Thymus (tissue), 14 donors: ENCODE measurements around the gene UQCR11. TPM values are rescaled to one million over a fixed set of nuclear protein-coding genes. Genes with fewer than 3 reads are reported as not detected.

ENCODE experiments used
- DNase-seq, 9 donors: peaks; one replicate each; pipeline ENCODE4 v3.0.0-alpha.2; 2013; ENCODE audit warnings: low spot score in 9 of 9, low read depth in 6 of 9, missing footprints in 1 of 9
- H3K27ac ChIP-seq, 2 donors: one replicate each; pipeline ENCODE4 v1.5.1; 2013; ENCODE audit warnings: control low read depth in 1 of 2, low read depth in 1 of 2, low read length in 1 of 2, mild to moderate bottlenecking in 1 of 2, moderate library complexity in 1 of 2
- H3K27me3 ChIP-seq, 2 donors: one replicate each; pipeline ENCODE4 v1.5.1; 2013; ENCODE audit warnings: low read length in 1 of 2; ENCODE audit not compliant: control insufficient read depth in 2 of 2, insufficient read depth in 1 of 2
- H3K36me3 ChIP-seq, 2 donors: one replicate each; pipeline ENCODE4 v1.5.1; 2013; ENCODE audit warnings: low read length in 1 of 2, mild to moderate bottlenecking in 1 of 2, moderate library complexity in 1 of 2; ENCODE audit not compliant: control insufficient read depth in 2 of 2, insufficient read depth in 2 of 2
- H3K4me1 ChIP-seq, 2 donors: one replicate each; pipeline ENCODE4 v1.5.1; 2013; ENCODE audit warnings: low read length in 2 of 2; ENCODE audit not compliant: control insufficient read depth in 2 of 2, insufficient read depth in 2 of 2
- H3K4me3 ChIP-seq, 2 donors: one replicate each; pipeline ENCODE4 v1.5.1; 2013; ENCODE audit warnings: low read length in 2 of 2, control low read depth in 1 of 2, mild to moderate bottlenecking in 1 of 2
- H3K9me3 ChIP-seq, 2 donors: one replicate each; pipeline ENCODE4 v1.5.1; 2013; ENCODE audit warnings: low read length in 1 of 2, mild to moderate bottlenecking in 1 of 2; ENCODE audit not compliant: control insufficient read depth in 2 of 2, insufficient read depth in 1 of 2
- WGBS: extraction: QIAGEN DNeasy Blood & Tissue Kit; methylation state at CpG from one replicate; pipeline ENCODE4 v1.1.7; 2013; 5-methylcytosine and 5-hydroxymethylcytosine counted together
- long read RNA-seq, 10 donors: transcript quantifications; one replicate each; lab custom pipeline, GENCODE V29; 2026
- polyA plus RNA-seq: library from polyadenylated mRNA; stranded (reverse); fragments of 200-250 nt; gene quantifications from one replicate; pipeline ENCODE4 v1.2.3, GENCODE V29; 2013
- total RNA-seq: library from RNA; stranded (reverse); fragments of 120-200 nt; gene quantifications from one replicate; pipeline ENCODE4 v1.2.4, GENCODE V29; 2013
- donor health status: healthy.

The UQCR11 gene
- 167 TPM for total RNA-seq
- polyA plus RNA-seq: 108 TPM
- long read RNA-seq, donor 1, transcript UQCR11-203 (3 exons, 1,324 nt): major isoform, 24 of 31 reads
- long read RNA-seq, donor 1, partial matches to known transcripts: 7 of 31 reads
- long read RNA-seq, donor 1, other reads (novel, unspliced or antisense): 0 of 31 reads
- long read RNA-seq, donor 2, transcript UQCR11-203 (3 exons, 1,324 nt): major isoform, 310 of 334 reads
- long read RNA-seq, donor 2, partial matches to known transcripts: 23 of 334 reads
- long read RNA-seq, donor 2, other reads (novel, unspliced or antisense): 0 of 334 reads
- long read RNA-seq, donor 3, transcript UQCR11-201 (2 exons, 753 nt): minor isoform, 5 of 512 reads
- long read RNA-seq, donor 3, transcript UQCR11-203 (3 exons, 1,324 nt): major isoform, 402 of 512 reads
- long read RNA-seq, donor 3, partial matches to known transcripts: 104 of 512 reads
- long read RNA-seq, donor 3, other reads (novel, unspliced or antisense): 0 of 512 reads
- long read RNA-seq, donor 4, transcript UQCR11-203 (3 exons, 1,324 nt): major isoform, 111 of 151 reads
- long read RNA-seq, donor 4, partial matches to known transcripts: 37 of 151 reads
- long read RNA-seq, donor 4, other reads (novel, unspliced or antisense): 0 of 151 reads
- long read RNA-seq, donor 5, transcript UQCR11-201 (2 exons, 753 nt): minor isoform, 5 of 526 reads
- long read RNA-seq, donor 5, transcript UQCR11-203 (3 exons, 1,324 nt): major isoform, 414 of 526 reads
- long read RNA-seq, donor 5, partial matches to known transcripts: 105 of 526 reads
- long read RNA-seq, donor 5, other reads (novel, unspliced or antisense): 0 of 526 reads
- long read RNA-seq, donor 6, transcript UQCR11-203 (3 exons, 1,324 nt): major isoform, 123 of 140 reads
- long read RNA-seq, donor 6, partial matches to known transcripts: 16 of 140 reads
- long read RNA-seq, donor 6, other reads (novel, unspliced or antisense): 0 of 140 reads
- long read RNA-seq, donor 7, transcript UQCR11-203 (3 exons, 1,324 nt): major isoform, 183 of 233 reads
- long read RNA-seq, donor 7, partial matches to known transcripts: 47 of 233 reads
- long read RNA-seq, donor 7, other reads (novel, unspliced or antisense): 0 of 233 reads
- long read RNA-seq, donor 8, transcript UQCR11-203 (3 exons, 1,324 nt): major isoform, 59 of 79 reads
- long read RNA-seq, donor 8, partial matches to known transcripts: 20 of 79 reads
- long read RNA-seq, donor 8, other reads (novel, unspliced or antisense): 0 of 79 reads
- long read RNA-seq, donor 9, transcript UQCR11-203 (3 exons, 1,324 nt): major isoform, 120 of 146 reads
- long read RNA-seq, donor 9, partial matches to known transcripts: 23 of 146 reads
- long read RNA-seq, donor 9, other reads (novel, unspliced or antisense): 0 of 146 reads
- long read RNA-seq, donor 10, transcript UQCR11-203 (3 exons, 1,324 nt): major isoform, 156 of 195 reads
- long read RNA-seq, donor 10, partial matches to known transcripts: 37 of 195 reads
- long read RNA-seq, donor 10, other reads (novel, unspliced or antisense): 0 of 195 reads

DNA sequence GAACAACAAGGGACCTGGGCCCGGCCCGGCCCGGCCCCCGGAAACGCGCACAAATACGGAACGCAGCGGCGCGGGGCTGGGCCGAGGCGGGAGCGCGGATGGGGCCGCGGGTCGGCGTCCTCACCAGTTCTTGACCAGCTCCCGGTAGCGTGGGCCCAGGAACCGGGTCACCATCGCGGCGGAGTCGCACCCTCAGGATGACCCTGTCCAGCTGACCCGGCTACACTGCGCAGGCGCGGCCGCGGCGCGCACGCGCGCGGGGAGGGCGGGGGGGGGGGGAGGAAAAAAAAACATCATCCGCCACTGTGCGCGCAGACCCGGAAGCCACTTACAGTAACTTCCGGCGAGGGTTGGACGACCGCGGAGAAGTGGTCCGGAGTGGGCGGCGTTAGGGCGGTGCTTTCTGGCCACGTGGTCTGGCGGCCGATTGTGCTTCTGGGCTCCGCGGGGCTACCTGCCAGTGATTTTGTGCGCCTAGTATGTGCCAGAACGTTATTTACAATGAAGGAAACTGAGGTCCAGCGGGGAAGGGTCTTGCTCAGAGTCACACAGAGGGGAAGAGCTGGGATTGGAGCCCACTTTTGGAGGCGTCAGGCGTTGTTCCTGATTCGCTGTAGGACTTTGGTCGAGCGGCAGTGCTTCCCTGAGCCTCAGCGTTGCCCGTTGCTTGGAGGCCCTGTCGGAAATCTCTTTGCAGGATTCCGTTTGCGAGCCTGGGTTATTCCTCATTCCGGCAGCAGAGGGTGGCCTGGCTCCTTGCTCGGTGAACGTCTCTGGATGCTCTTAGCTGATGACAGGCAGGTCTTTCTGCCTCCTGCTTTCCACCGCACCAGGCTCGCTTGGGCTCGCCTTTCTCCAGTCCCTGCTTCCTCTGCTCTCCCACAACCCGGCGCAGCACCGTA is at the start of gene UQCR11:
UQCR11 (minus strand) TSS at position 227 of the 902 bp plus-strand sequence; CDS start at position 174, 53 bp downstream.
- peaks cover 7 to 39% of the 10 kb centered on the region in 2 donors for H3K4me1 ChIP-seq
- peaks cover 0 to 9% of the 10 kb centered on the region in 2 donors for H3K9me3 ChIP-seq
- H3K27ac ChIP-seq: peak within 1 kb of the TSS; percentile 98 to 99
- peak within 1 kb of the TSS; percentile 97 to 100 for H3K4me3 ChIP-seq
- no peaks in the 10 kb centered on the region for H3K27me3 ChIP-seq
- under 1% methylated on average over 79 of the region's 79 CpGs for WGBS
- DNase-seq: peak; percentile 79 to 95 (median 85)
- H3K36me3 ChIP-seq: peaks cover 16 to 21% of the 10 kb centered on the region in 2 donors

DNA sequence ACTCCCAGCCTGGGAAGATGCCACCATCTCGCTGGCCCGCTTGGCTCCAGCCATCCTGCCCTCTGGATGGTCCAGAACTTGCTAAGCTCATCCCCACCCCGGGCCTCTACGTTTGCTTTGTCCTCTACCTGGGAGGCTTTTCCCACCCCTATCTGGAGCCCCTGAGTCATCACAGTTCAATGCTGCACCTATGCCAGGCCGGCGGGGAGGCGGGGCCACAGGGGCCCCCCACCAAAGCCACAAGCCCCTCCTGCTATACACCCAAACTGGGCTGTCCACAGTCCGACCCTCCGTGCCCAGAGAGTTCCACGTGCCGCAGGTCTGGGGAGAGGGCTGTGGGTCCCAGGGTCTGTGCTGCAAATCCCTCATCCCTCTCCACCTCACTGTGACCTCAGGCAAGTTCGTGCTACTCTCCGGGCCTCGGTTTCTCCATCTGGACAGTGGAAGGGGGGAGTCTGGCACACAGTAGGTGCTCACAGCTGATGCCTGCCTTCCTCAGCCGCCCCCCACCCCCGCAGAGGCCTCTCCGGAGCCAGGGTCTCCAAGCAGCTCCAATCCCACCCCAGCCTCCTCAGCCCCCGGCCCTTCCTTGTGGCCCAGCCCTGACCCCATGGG is 49.0 kb upstream of the UQCR11 start:
- Histone ChIP-seq H3K4me3 (no peak overlapping the region), H3K9me3 (no peaks in the 10 kb centered on the region), H3K27ac (no peak overlapping the region), H3K36me3 (peaks cover 5 to 11% of the 10 kb centered on the region in 2 donors), H3K4me1 (peaks cover 12 to 26% of the 10 kb centered on the region in 2 donors), H3K27me3 (peaks cover 0 to 9% of the 10 kb centered on the region in 2 donors)
- 94% methylated on average over 18 of the region's 18 CpGs for WGBS
- no peak for DNase-seq

DNA sequence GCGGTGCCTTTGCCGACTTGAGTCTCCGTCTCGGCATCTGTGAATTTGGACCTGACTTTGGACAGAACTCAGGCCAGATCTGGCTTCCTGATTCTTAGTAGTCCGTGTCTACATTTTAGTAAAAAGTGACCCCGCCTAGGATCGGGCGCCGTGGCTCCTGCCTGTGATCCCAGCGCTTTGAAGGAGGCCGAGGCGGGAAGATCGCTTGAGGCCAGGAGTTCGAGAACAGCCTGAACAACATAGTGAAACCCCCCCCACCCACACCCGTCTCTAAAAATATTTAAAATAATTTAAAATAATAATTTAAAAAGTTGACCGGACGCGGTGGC is 48.0 kb upstream of the UQCR11 start:
- Histone ChIP-seq H3K27me3 (peaks cover 0 to 7% of the 10 kb centered on the region in 2 donors), H3K4me1 (peaks cover 12 to 34% of the 10 kb centered on the region in 2 donors), H3K4me3 (peak overlapping the region; percentile 70 to 98), H3K36me3 (peaks cover 15 to 21% of the 10 kb centered on the region in 2 donors), H3K27ac (peak overlapping the region; percentile 74 to 87), H3K9me3 (peaks cover 0 to 2% of the 10 kb centered on the region in 2 donors)
- 36% methylated on average over 18 of the region's 18 CpGs for WGBS
- no peak for DNase-seq

DNA sequence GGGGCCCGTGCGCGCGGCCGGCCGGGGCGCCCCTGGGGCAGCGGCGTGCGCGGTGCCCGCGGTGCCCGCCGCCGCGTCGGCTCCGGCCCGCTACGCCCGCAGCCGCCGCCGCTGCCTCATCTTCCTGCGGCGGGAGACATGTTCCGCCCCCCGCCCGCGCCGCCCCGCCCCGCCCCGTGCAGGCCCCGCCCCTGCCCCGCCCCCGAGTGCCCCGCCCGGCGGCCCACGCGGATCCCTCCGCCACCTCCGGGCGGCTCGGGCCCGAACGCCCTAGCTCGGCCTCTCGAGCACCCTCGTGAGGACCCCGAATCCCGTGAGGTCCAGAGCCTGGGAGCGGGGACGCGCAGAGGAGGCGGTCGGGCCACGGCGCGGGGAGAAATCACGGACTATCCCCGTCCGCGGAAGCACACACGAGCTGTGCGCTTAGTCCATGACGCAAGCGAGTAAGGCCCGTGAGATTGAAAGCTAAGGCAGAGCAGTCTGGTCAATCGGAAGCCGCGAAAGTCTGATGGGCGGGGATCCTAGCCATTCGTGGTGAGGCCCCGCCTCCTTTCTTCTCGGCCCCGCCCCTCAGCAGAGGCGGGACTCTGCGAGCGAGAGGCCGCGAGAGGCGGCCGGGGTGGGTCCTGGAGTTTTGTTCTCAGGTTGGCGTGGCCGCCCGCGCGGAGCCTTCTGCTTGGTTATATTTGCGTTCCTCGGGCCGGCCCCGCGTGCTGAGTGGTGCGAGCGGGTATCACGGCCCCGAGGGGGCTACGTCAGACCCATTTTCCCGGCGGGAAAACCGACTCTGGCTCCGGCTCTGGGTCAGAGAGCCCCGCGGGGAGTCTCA is 47.4 kb upstream of the UQCR11 start, which contains the start of gene TCF3:
TCF3 (minus strand) TSS at position 145 of the 829 bp plus-strand sequence. CDS start 2,367 bp downstream, outside the sequence.
- Histone ChIP-seq H3K4me3 (peak within 1 kb of the TSS; percentile 70 to 98), H3K27ac (peak within 1 kb of the TSS; percentile 98 to 100), H3K36me3 (peaks cover 21 to 27% of the 10 kb centered on the region in 2 donors), H3K4me1 (peaks cover 12 to 34% of the 10 kb centered on the region in 2 donors), H3K27me3 (peaks cover 0 to 3% of the 10 kb centered on the region in 2 donors), H3K9me3 (peaks cover 0 to 2% of the 10 kb centered on the region in 2 donors)
- WGBS: under 1% methylated on average over 106 of the region's 107 CpGs
- DNase-seq: peak; percentile 97 to 100 (median 99)

DNA sequence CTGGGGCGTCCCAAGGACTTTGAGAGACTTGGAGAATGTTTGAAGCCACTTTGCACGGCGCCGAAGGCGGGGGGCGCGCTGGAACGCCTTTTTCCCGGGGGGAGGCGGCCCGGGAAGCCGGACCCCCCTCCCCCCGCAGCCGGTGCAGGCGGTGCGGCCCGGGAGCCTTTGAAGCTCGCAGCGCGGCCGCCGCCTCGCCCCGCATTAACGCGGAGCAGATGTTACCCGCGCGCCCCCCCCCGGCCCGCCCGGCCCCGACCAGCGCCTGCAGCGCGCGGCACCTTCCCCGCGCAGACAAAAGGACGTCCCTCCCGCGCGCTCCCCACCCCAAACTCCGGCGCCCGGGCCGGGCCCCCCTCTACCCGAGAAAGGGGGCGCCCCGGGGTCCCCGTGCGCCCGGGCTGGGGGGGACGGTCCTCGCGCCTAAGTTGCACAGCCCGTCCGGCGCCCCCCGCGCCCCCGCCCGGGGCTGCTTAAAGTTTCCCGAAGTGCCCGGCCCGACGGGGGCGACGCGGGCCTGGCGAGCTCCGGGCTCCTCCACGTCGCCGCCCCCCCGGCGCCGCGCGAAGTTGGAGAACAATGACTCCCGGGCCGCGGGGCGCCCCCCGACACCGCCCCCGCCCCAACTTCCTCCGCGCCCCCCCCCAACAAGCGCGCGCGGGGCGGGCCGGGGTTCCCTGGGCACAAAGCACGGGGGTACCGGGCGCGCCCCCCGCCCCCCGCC is 46.5 kb upstream of the UQCR11 start:
- H3K36me3 ChIP-seq: peaks cover 30 to 37% of the 10 kb centered on the region in 2 donors
- peak in 7 of 9 donors; percentile 26 to 79 (median 50) for DNase-seq
- WGBS: under 1% methylated on average over 100 of the region's 101 CpGs
- peaks cover 0 to 2% of the 10 kb centered on the region in 2 donors for H3K9me3 ChIP-seq
- H3K4me1 ChIP-seq: peaks cover 12 to 34% of the 10 kb centered on the region in 2 donors
- peak overlapping the region; percentile 66 to 98 for H3K4me3 ChIP-seq
- H3K27ac ChIP-seq: peak overlapping the region; percentile 96 to 97
- peaks cover 0 to under 1% of the 10 kb centered on the region in 2 donors for H3K27me3 ChIP-seq

DNA sequence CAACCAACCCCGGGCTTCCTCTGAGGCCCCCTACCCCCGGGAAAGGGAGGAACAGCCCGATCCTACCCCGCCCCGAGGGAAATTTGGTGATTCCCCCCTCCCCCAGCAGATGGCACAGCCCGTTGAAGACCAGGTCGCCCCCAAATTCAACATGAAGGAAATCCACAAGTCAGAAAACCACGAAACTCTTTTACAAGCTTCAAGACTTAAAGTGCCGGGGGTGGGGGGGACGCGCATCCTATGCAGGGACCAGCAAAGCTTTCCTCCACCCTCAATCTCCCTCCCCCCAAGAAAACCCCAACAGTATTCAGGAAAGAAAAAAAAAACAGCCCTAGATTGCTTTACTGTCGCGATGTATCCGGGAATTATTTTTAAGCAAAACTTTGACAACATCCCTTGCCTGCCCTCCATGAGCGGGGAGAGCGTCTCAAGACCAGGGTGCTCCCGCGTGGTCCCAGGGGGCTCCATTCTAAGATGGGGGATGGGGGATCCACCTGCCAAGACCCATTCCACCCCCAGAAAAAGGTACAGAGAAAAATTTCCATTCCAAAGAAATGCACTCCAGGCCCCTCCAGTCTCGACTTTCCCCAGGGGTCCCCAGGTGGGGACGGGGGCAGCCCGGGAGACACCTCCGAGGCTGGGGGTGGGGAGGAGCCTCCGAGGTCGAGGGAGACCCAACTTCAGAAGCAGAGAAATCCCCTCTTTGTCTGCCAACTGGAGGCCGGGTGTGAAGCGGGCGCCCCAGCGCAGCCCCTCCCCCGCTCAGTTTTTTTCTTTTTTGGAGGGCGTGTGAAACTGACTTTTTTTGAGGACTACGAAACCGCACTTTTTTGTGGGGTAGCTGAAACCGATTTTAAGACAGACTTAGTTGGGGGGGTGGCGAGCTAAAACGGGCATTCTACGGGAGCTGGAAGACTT is 45.6 kb upstream of the UQCR11 start:
- Histone ChIP-seq H3K4me3 (peak overlapping the region; percentile 66 to 98), H3K9me3 (peaks cover 0 to 2% of the 10 kb centered on the region in 2 donors), H3K27me3 (no peaks in the 10 kb centered on the region), H3K4me1 (peaks cover 12 to 34% of the 10 kb centered on the region in 2 donors), H3K36me3 (peaks cover 39 to 45% of the 10 kb centered on the region in 2 donors), H3K27ac (peak overlapping the region; percentile 96 to 97)
- DNase-seq: peak; percentile 74 to 95 (median 81)
- under 1% methylated on average over 36 of the region's 36 CpGs for WGBS
